Vagina (tissue), 2 donors: ENCODE results near the gene BTLA.

ENCODE experiments used
- POLR2A ChIP-seq, 2 donors: fragments of 450-650 bp; IDR thresholded peaks; one replicate each; pipeline ENCODE4 v1.6.1; 2017; ENCODE audit warnings: antibody characterized with exemption in 2 of 2, mild to moderate bottlenecking in 2 of 2, moderate library complexity in 2 of 2
- POLR2AphosphoS5 ChIP-seq, 2 donors: sonication (generic); formaldehyde crosslinking; IDR thresholded peaks; one replicate each; pipeline ENCODE4 v1.9.0; 2017; ENCODE audit warnings: antibody characterized with exemption in 2 of 2, mild to moderate bottlenecking in 2 of 2, low read depth in 1 of 2; ENCODE audit not compliant: insufficient read depth in 1 of 2
- TF ChIP-seq, protein P1 (sequence below), 3 experiments: fragments of 450-650 bp in 2 of 3; fragments of 200-600 bp in 1 of 3; sonication (generic) in 1 of 3; IDR thresholded peaks; one replicate each; pipeline ENCODE4 v1.5.1; 2017 to 2019; ENCODE audit warnings: antibody characterized with exemption in 3 of 3, mild to moderate bottlenecking in 2 of 3, moderate library complexity in 2 of 3

DNA sequence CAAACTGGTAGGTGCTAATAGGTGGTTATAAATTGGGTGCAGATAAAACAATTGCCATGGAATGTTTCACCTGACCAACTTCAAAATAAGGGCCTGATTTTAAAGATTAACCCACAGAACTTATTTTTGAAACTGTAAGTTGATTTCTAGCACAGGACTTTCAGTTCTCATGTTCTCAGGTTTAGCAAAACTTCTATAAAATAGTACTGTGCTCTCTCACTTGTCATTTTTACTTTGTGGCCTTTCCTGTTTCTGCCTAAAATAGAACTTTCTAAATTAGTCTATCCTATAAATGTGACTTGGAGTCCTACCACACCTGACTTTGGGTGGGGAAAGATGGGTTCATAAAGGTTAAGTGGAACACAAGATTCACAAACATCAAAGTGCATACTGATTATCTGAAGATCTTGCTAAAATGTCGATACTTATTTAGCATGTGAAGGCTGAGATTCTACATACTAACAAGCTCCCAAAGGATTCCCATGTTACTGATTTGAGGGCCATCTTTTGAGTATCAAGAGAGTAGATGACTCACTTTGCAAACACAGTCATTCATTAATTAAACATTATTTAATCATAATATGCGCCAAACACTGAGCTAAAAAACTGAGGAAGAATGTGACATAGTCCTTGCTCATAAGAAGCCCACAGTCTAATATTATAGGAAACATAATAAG is 38.6 kb downstream of the BTLA start:
- TF ChIP-seq, protein P1, sequence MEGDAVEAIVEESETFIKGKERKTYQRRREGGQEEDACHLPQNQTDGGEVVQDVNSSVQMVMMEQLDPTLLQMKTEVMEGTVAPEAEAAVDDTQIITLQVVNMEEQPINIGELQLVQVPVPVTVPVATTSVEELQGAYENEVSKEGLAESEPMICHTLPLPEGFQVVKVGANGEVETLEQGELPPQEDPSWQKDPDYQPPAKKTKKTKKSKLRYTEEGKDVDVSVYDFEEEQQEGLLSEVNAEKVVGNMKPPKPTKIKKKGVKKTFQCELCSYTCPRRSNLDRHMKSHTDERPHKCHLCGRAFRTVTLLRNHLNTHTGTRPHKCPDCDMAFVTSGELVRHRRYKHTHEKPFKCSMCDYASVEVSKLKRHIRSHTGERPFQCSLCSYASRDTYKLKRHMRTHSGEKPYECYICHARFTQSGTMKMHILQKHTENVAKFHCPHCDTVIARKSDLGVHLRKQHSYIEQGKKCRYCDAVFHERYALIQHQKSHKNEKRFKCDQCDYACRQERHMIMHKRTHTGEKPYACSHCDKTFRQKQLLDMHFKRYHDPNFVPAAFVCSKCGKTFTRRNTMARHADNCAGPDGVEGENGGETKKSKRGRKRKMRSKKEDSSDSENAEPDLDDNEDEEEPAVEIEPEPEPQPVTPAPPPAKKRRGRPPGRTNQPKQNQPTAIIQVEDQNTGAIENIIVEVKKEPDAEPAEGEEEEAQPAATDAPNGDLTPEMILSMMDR (IDR thresholded peaks at IDR 0.05) = no peak
- TF ChIP-seq POLR2A (IDR thresholded peaks at IDR 0.05) (no peak), POLR2AphosphoS5 (IDR thresholded peaks at IDR 0.05; ENCODE audit: insufficient read depth in 1 of 2, low read depth in 1 of 2) (no peak)
